HepG2 (cell line): Measurements from ENCODE around the gene CDC25C. TPM values are rescaled to one million over a fixed set of nuclear protein-coding genes. Genes with fewer than 3 reads are reported as not detected.

Experiments used
- AKAP8 ChIP-seq: sonication (generic); formaldehyde crosslinking; IDR thresholded peaks from 2 replicates; pipeline ENCODE4 v1.5.1; 2020; ENCODE audit warnings: mild to moderate bottlenecking, missing genetic modification reagents
- ATF2 ChIP-seq: sonication (generic); formaldehyde crosslinking; IDR thresholded peaks from 2 replicates; pipeline ENCODE4 v1.4.0; 2020; ENCODE audit warnings: missing genetic modification reagents
- DR1 ChIP-seq: sonication (generic); formaldehyde crosslinking; IDR thresholded peaks from 2 replicates; pipeline ENCODE4 v1.8.0; 2021; ENCODE audit warnings: mild to moderate bottlenecking, missing genetic modification reagents, inconsistent platforms
- ERF ChIP-seq: IDR thresholded peaks from 2 replicates; pipeline ENCODE4 v1.6.1; 2018; ENCODE audit warnings: missing biosample characterization, missing genetic modification reagents
- GABPA ChIP-seq, 2 experiments: IDR thresholded peaks; 2 replicates each; pipeline ENCODE4 v1.6.1; 2011 to 2016; ENCODE audit warnings: low read depth in 2 of 2, low read length in 1 of 2, missing biosample characterization in 1 of 2, missing genetic modification characterization in 1 of 2
- HOMEZ ChIP-seq: IDR thresholded peaks from 2 replicates; pipeline ENCODE4 v1.6.1; 2016; ENCODE audit warnings: low read depth
- IRX3 ChIP-seq: sonication (generic); formaldehyde crosslinking; IDR thresholded peaks from 2 replicates; pipeline ENCODE4 v1.8.1; 2023; ENCODE audit warnings: mild to moderate bottlenecking, low read depth, missing genetic modification reagents, borderline replicate concordance
- RELA ChIP-seq: sonication (generic); formaldehyde crosslinking; IDR thresholded peaks from 2 replicates; pipeline ENCODE4 v1.4.0; 2020; ENCODE audit warnings: missing genetic modification reagents
- SKI ChIP-seq: fragments of 450-650 bp; IDR thresholded peaks from one replicate; pipeline ENCODE4 v1.6.1; 2018; ENCODE audit warnings: mild to moderate bottlenecking; ENCODE audit not compliant: partially characterized antibody
- SP1 ChIP-seq, 2 experiments: fragments of 450-650 bp in 1 of 2; sonication (generic) in 1 of 2; formaldehyde crosslinking in 1 of 2; IDR thresholded peaks; 2 replicates each; pipeline versions ENCODE4 v1.4.0 to v1.6.1; 2016 to 2020; ENCODE audit warnings: missing genetic modification reagents in 1 of 2
- SPEN ChIP-seq: sonication (generic); formaldehyde crosslinking; IDR thresholded peaks from 2 replicates; pipeline ENCODE4 v1.5.1; 2020; ENCODE audit warnings: low read depth, mild to moderate bottlenecking, missing genetic modification reagents
- THAP11 ChIP-seq: IDR thresholded peaks from 2 replicates; pipeline ENCODE4 v1.6.1; 2016; ENCODE audit warnings: missing biosample characterization, missing genetic modification reagents
- XBP1 ChIP-seq: sonication (generic); formaldehyde crosslinking; IDR thresholded peaks from 2 replicates; pipeline ENCODE4 v1.5.0; 2020; ENCODE audit warnings: missing genetic modification reagents
- ZBTB42 ChIP-seq: sonication (generic); formaldehyde crosslinking; IDR thresholded peaks from 2 replicates; pipeline ENCODE4 v1.5.0; 2020; ENCODE audit warnings: mild to moderate bottlenecking, missing genetic modification reagents
- ZKSCAN8 ChIP-seq: IDR thresholded peaks from 2 replicates; pipeline ENCODE4 v1.6.1; 2016; ENCODE audit warnings: borderline replicate concordance, missing genetic modification reagents, missing compliant biosample characterization
- ZNF160 ChIP-seq: sonication (generic); formaldehyde crosslinking; IDR thresholded peaks from 2 replicates; pipeline ENCODE4 v1.8.0; 2022; ENCODE audit warnings: mild to moderate bottlenecking, inconsistent platforms, missing genetic modification reagents
- ZNF24 ChIP-seq: fragments of 450-650 bp; IDR thresholded peaks from 2 replicates; pipeline ENCODE4 v1.6.1; 2017; ENCODE audit warnings: antibody characterized with exemption, mild to moderate bottlenecking
- ZNF329 ChIP-seq: sonication (generic); formaldehyde crosslinking; IDR thresholded peaks from 2 replicates; pipeline ENCODE4 v1.9.0; 2021; ENCODE audit warnings: low read depth, mild to moderate bottlenecking, missing genetic modification reagents
- ZNF574 ChIP-seq: sonication (generic); formaldehyde crosslinking; IDR thresholded peaks from 2 replicates; pipeline ENCODE4 v1.4.0; 2020; ENCODE audit warnings: missing genetic modification reagents
- ZNF614 ChIP-seq: IDR thresholded peaks from 2 replicates; pipeline ENCODE4 v1.6.1; 2018; ENCODE audit warnings: missing biosample characterization, missing genetic modification reagents, inconsistent platforms, borderline replicate concordance
- ZNF639 ChIP-seq: conservative IDR thresholded peaks from 2 replicates; pipeline ENCODE4 v1.6.1; 2018; ENCODE audit warnings: missing genetic modification reagents
- ZNF766 ChIP-seq: sonication (generic); formaldehyde crosslinking; IDR thresholded peaks from 2 replicates; pipeline ENCODE4 v1.5.0; 2020; ENCODE audit warnings: missing genetic modification reagents, borderline replicate concordance
- ZSCAN9 ChIP-seq: IDR thresholded peaks from 2 replicates; pipeline ENCODE4 v1.6.1; 2016; ENCODE audit warnings: borderline replicate concordance
- polyA plus RNA-seq, 8 experiments: library from polyadenylated mRNA; depleted of rRNA in 3 of 8; stranded (reverse) in 7 of 8; unstranded in 1 of 8; fragments of >200 nt; fragmentation: Illumina TruSeq in 4 of 8; extraction: Trizol in 4 of 8; gene quantifications; 2 replicates each; pipeline versions ENCODE4 v1.2.1 to v1.2.3, GENCODE V29; 2011 to 2016; ENCODE audit warnings: low read depth in 4 of 8, missing spikeins in 1 of 8, mixed read lengths in 1 of 8; ENCODE audit not compliant: insufficient read depth in 1 of 8
- total RNA-seq, 5 experiments: library from RNA; depleted of rRNA; stranded (reverse); fragments of >200 nt; fragmentation: Illumina TruSeq; extraction: Trizol; gene quantifications; 2 replicates each; pipeline ENCODE4 v1.2.3, GENCODE V29; 2016; ENCODE audit warnings: low read depth in 1 of 5

CDC25C gene
- total and polyA plus RNA-seq, 2 of the 13 experiments (the other 11 are each of a cell fraction or from before 2014, with no cell fraction given): 17.7 to 27.6 TPM

GRCh38 chr5:138352071-138352721 lies 20.6 kb upstream of the CDC25C start, which contains the start of gene KDM3B (continued):
- TF ChIP-seq ATF2 (CRISPR knock-in tag) (0 out of 2 replicates have a peak, but pooled peaks have one; percentile 33), IRX3 (CRISPR knock-in tag) (0 out of 2 replicates have a peak, but pooled peaks have one; percentile 31), ZBTB42 (CRISPR knock-in tag) (no peak), ZNF329 (CRISPR knock-in tag) (no peak), XBP1 (no peak), RELA (CRISPR knock-in tag) (0 out of 2 replicates have a peak, but pooled peaks have one; percentile 31), AKAP8 (CRISPR knock-in tag) (0 out of 2 replicates have a peak, but pooled peaks have one; percentile 47), ZNF614 (CRISPR knock-in tag) (peak; percentile 77; the same call in 1 of the 2 replicates), ZNF639 (CRISPR knock-in tag) (peak; percentile 67; the same call in 1 of the 2 replicates), ZNF766 (0 out of 2 replicates have a peak, but pooled peaks have one; percentile 10), ZNF160 (CRISPR knock-in tag) (0 out of 2 replicates have a peak, but pooled peaks have one; percentile 58), THAP11 (CRISPR knock-in tag) (peak; percentile 82), DR1 (CRISPR knock-in tag) (no peak; the same call in 1 of the 2 replicates), HOMEZ (CRISPR knock-in tag) (peak; percentile 99), SP1 (IDR thresholded peaks at IDR 0.05) (no peak), SP1 (CRISPR knock-in tag; IDR thresholded peaks at IDR 0.05) (peak; percentile 74), GABPA (IDR thresholded peaks at IDR 0.05; ENCODE audit: low read depth, low read length) (no peak), GABPA (CRISPR knock-in tag; IDR thresholded peaks at IDR 0.05; ENCODE audit: low read depth) (no peak), SPEN (CRISPR knock-in tag) (0 out of 2 replicates have a peak, but pooled peaks have one; percentile 62), ZKSCAN8 (CRISPR knock-in tag) (peak; percentile 76; the same call in 1 of the 2 replicates), SKI (no peak), ZNF24 (peak; percentile 44; the same call in 1 of the 2 replicates), ZSCAN9 (CRISPR knock-in tag) (no peak), ZNF574 (CRISPR knock-in tag) (peak; percentile 98), ERF (peak; percentile 65)
